HG03139 (cell line): ENCODE data around the gene PINK1.
"Not testable (repeated sequence)": the region's sequence is repeated elsewhere in the genome, so short reads cannot be mapped to it uniquely, and the experiment has no call there.

Source experiments
- ATAC-seq: cut with Tn5 transposase; IDR thresholded peaks from one replicate; pipeline ENCODE4 v1.9.1; 2021; ENCODE audit not compliant: unreplicated experiment

The PINK1 gene

DNA sequence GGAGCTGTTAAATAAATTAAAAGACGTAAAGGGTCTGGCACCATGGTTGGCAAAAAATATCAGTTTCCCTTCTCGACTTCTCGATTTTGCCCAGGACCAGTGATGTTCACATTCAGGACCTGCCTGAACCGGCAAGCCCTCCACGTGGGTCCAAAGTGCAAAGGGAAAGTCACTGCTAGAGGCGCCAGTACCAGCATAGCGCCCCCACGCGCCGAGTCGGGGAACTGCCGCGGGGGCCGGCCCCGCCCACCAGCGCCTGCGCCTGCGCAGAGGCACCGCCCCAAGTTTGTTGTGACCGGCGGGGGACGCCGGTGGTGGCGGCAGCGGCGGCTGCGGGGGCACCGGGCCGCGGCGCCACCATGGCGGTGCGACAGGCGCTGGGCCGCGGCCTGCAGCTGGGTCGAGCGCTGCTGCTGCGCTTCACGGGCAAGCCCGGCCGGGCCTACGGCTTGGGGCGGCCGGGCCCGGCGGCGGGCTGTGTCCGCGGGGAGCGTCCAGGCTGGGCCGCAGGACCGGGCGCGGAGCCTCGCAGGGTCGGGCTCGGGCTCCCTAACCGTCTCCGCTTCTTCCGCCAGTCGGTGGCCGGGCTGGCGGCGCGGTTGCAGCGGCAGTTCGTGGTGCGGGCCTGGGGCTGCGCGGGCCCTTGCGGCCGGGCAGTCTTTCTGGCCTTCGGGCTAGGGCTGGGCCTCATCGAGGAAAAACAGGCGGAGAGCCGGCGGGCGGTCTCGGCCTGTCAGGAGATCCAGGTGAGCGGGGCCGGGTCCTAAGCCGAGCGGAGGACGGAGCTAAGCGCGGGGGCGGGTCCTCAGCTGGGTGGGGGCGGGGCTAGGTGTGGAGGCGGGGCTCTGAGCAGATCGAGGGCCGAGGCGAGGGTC lies at the start of gene PINK1:
Gene PINK1, plus strand, starts transcription at position 269 of the 875 bp plus-strand sequence. Its CDS starts 91 bp downstream, at position 360.
- no peak for ATAC-seq

DNA sequence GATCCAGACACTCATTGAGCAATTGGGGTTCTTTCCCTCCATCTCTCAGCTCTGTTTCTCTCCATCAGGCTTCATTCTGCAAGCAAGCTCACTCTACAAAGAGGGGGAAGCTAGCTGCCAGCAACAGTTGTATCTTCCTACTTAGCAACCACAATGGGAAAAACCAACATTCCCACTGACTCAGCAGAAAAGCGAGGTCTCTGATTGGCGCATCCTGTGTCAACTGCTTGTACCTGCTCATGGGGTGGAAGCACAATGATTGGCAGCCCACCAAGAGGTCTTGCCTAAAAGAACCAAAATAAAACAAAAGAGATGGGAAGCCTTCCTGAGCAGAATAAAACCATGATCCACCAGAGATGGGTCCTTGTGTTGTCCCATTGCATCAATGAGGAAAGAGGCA lies 48.4 kb upstream of the PINK1 start:
- no peak for ATAC-seq

DNA sequence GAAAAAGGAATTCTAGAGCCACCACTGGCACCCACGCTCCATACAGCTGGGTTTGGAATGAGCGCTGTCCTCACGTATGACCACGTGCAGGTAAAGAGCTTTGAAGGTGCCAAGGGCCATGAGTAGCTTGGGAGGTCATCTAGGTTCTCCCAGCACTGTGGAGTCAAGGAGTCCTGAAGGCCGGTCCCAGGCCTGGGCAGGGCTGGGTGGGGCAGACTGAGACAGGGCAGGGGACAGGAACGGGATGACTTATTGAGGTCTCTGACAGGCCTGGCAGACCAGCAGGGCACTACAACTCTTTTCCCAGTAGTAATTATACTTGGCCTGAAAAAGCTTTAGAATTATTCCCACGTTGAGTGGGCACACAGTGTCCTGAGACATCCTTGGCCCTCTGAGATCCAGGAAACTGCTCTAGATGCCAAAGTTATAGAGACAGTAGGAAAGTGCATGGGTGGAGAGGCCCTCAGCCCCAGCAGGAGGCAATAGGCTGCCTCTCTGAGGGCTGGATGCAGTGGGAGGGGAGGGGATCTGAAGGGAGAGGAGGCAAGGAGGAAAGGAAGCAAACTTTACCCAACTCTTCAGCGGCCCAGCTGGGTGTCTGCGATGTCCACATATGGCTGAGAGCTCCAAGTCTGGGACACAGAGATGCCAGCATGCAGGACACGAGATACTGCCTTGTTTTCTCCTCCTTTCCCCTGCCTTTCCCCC lies 46.2 kb upstream of the PINK1 start:
- ATAC-seq, result no peak

DNA sequence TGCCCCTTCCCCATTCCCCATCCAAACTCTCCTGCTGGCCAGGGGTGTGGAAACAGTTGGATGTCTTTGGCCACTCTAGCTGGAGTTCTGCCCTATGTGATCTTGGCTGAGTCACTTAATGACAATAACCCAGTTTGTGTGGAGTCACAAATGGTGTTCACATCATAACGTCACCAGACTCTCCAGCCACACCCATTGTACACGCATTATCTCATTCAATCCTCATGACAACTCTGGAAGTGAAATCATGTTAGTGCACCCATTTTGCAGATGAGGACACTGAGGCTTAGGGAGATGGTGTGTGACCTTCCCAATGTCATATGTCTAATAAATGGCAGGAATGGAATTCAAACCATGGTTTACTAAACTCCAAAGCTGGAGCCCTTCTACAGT lies 45.6 kb upstream of the PINK1 start:
- no peak for ATAC-seq

DNA sequence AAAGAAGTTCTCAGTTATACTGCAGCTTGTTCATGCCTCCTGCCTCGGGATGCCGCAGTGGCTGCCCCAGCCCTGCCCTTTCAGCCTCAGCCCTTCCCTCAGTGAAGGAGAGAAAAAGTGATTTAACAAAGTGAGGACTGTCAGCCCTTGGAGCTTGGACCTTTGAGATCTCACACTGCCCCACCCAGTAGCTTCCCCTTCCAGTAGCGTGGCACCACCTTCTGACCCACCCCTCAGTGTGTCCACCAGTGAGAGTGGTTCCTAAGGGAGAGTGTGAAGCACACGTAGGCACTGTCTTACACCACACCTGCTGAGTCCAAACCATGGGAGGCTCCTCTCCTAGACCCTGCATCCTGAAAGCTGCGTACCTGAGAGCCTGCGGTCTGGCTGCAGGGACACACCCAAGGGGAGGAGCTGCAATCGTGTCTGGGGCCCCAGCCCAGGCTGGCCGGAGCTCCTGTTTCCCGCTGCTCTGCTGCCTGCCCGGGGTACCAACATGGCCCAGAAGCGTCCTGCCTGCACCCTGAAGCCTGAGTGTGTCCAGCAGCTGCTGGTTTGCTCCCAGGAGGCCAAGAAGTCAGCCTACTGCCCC lies 44.5 kb upstream of the PINK1 start, which contains the start of gene CDA:
Gene CDA, plus strand, starts transcription at position 464 of the 592 bp plus-strand sequence. Its CDS starts 33 bp downstream, at position 497.
- ATAC-seq, result no peak

DNA sequence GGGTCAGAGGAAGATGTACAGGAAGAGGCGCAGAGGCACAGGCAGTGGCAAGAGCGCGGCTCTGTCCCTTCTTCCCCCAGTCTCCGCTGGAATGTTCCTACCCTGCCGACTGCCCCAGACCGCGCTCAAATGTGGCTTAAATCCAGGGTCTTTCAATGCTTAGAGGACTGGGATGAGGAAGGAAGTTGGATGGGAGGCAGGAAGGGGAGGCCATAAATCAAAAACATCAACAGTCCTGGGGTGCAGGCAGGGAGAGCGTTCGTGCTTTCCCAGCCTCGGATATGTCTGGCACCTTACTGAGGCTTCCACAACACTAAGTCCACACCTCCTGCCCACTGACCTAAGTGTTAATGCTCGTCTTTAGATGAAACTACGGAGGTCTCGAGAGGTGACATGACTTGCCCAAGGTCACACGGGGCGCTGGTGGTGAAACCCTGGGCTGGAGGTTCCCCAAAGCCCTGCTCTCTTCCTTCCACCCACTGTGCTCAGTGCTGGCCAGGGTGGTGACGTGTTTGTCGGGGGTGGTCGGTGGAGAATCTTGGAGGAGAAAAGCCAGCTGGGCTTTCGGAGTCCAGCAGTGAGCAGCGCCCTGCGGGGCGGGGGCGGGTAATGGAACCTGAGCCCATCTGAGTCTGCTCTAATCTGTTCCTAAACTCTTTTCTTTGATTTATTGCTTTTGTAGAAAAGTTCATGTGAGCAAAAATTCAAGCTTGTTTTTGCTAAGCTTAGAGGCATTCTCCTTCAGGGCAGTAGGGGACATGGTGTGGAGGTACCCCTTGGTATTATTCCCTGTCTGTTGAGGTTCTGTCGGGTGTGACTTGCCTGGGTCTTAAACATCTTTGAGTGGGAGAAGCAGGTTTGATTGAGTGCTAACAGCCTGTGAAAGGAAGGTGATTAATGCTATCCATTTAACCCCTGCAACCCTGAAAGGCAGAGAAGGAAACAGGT lies 43.7 kb upstream of the PINK1 start:
- no peak for ATAC-seq

DNA sequence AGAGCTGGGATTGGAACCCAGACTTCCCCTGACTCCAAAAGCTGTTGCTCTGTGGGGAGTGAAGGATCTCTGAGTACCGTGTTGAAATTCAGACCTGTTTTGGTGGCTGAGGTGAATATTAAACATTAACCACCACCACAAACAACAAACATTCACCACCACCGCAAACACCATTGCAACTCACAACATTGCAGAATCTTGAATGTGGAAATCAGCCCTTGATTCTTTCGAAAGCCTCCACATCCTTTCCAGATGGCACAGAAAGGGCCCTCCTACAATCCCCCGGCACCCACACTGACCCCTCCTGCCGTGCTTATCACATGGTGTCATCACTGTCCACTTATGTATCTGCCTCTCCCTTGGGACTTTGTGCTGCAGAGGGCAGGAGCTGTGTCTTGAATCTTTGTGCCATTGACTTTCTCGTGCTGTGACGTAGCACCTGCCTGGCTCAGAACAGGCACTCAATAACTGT lies 42.9 kb upstream of the PINK1 start:
- ATAC-seq, result no peak

DNA sequence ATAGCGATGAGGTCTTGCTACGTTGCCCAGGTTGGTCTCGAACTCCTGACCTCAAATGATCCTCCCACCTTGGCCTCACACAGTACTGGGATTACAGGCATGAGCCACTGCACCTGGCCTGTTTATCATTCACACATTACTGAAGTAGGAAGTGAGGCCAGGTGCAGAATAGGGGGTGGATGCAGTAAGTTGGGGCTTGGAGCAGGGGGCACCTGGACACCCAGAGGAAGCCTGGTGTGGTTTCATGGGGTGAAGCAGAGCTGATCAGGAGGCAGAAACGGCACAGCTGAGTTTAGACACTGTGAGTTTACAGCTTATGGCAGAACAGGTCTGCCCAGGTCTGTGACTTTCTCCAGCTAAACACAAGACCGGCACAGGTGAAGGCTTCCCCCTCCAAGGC lies 39.5 kb upstream of the PINK1 start:
- no peak for ATAC-seq

DNA sequence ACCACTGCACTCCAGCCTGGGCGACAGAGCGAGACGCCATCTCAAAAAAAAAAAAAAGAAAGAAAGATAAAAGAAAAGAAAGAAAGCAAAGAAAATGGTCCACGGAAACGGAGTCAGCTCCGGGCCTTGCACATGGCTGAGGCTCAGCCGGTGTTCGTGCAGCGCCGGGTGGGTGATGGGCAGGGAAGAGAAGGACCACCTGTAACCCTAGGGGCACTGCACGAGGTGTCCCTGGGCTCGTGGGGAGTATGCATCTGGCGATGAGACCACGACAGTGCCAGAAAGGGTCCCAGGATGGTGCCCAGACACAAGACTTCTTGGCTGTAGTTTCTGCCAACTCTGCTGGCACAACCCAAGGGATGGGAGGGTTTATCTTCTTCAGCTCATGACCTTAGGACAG lies 38.5 kb upstream of the PINK1 start:
- ATAC-seq, result no peak

DNA sequence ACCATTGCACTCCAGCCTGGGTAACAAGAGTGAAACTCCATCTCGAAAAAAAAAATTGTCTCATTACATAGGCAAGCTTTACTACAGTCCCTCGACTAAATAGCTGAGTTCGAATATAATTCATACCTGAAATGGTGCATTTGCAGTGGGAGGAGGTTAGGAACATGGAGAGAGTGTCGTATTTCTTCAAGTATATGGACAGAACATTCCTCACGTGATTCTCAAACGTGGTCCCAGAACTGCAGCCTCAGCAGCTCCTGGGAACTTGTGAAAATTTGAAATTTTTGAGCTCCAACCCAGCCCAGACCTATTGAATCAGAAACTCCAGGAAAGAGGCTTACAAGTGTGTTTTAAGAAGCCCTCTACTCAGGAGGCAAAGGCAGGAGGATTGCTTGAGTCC lies 37.2 kb upstream of the PINK1 start:
- ATAC-seq, result no peak

DNA sequence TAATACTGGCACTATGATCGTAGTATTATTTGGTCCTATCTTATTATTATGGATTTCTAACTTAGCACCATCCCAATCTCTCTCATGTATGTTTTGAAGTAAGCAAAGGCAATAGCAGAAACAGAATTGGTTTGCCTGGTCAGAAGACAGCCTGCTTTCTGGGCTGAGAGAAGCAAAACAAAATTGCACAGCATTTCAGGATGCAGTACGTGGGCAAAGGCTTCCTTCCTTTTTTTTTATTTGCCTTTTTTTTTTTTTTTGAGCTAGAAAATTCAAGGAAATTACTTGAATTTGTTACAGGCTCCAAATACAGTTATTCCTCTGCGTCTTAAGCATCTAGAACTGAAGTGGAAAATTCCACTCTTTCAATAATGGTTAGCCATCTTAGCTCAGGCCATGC lies 35.6 kb upstream of the PINK1 start:
- no peak for ATAC-seq

DNA sequence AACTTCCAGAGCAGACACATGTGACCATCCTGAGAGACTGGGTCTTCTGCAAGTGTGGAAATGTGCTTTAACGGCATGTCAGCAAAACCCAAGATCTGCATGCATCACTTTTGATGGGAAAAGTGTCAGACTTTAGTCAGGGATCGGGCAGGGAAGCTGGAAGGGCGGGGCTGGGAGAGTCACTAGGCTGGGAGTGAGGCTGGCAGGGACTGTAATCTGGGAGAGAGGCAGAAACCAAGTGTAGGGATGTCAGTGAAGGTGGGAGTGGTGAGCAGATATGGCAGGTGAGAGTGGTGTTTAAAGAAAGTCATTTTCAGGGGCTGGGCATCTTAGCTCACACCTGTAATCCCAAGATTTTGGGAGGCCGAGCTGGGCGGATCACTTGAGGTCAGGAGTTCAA lies 33.1 kb upstream of the PINK1 start:
- no peak for ATAC-seq

DNA sequence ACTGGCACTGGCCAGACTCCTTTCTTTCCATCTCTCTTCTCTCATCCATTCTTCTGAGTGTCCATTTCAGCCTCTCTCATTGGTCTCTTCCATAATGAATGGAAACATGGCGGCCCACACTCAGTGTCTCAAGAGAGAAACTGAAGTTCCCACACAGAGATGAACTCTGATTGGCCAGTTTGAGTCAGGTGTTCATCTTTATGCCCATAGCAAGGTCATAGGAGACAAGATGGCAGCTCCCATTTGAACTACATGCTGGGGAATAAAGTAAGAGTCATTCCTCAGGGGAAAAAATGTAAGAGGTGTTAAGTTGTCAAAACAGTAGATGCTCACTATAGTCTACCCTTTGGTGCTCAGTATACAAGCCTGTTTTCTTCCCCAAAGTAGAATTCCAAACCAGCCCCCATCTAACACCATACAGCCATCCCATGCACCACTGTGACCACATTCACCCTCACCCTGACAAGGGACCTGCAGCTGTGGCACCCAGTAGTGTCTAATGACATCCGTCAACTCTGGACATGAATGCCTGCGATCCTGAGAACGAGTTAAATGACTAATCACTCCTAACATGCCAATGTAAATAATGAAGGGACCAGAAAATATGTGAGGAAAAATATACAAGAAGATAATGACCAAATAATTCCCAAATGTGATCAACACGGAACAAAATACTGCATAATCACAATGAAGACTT lies 32.0 kb upstream of the PINK1 start:
- ATAC-seq, result no peak

DNA sequence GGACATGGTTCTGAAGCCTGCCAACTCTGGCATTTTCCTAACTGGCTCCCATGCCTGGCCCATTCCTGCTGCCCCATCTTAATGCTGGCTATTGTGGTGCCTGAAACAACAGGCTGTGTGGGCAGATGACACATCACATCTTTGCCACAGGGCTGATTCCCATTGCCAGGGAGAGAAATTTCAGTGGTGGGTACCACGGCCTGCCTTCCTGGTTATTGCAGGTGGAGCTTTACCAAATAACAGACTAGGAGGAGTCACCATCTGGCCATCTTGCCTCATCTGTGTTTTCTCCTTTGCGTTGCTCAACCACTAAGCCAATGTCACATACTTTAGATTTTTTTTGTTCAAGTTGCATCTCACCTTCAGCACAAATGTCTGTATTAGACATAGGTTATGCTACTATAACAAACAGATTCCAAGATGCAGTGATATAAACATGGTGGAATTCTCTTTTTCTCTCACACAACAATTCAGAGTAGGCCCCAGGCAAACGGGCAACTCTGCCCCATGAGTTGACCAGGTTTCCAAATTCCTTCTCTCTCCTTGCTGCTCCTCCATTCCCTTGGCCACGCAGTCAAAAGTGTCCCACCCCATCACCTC lies 30.3 kb upstream of the PINK1 start:
- no peak for ATAC-seq

DNA sequence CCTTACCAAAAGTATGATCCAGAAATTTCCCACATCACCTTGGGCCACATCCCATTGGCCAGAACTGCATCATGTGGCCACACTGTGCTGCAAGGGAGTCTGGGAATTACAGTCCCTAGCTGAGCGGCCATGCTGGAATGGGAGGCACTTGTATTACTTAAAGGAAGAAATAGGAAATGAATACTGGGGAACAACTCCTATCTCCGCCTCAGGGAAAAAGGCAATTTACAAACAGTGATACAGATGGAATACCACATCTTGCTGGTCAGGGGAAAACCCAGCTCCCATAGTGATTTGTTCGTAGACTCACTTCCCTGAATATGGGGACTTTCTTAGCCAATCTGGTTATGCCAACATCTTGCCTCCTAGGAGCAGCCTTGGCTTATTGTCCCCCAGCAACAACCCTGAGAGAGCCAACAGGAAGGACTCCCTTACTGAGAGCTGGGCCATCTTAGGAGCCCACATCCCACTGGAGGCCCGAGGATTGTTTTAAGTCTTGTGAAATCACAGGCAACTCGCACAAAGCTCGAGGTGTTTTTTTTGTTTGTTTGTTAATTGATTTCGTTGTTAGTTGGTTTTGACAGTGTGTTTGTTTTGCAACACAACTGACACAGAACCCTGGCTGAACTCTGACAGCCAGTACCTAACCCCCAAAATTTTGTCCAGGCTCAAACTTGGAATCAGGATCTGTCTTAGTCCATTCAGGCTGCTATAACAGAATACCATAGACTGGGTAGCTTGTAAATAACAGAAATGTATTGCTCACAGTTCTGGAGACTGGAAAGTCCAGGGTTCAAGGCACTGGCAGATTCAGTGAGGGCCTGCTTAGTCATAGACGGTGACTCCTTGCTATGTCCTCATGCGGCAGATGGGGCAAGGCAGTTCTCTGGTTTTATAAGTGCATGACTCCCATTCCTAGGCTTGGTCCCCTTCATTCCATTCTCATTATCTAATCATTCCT lies 29.5 kb upstream of the PINK1 start:
- no peak for ATAC-seq

DNA sequence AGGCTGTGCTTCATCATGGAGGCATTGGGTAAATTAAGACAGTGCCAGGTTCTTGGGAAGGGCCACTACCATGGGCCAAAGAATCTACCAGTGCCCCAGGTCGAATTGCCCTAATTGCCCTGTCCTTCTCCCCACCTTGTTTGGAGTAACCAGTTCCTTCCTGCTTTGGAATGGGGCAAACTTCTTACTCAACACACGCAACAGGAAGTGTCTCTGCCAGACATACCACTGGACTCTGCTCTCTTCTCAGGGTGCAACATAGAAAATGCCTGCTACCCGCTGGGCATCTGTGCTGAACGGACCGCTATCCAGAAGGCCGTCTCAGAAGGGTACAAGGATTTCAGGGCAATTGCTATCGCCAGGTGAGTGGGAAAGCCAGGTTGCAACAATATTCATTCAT lies 28.6 kb upstream of the PINK1 start:
- ATAC-seq, result no peak

DNA sequence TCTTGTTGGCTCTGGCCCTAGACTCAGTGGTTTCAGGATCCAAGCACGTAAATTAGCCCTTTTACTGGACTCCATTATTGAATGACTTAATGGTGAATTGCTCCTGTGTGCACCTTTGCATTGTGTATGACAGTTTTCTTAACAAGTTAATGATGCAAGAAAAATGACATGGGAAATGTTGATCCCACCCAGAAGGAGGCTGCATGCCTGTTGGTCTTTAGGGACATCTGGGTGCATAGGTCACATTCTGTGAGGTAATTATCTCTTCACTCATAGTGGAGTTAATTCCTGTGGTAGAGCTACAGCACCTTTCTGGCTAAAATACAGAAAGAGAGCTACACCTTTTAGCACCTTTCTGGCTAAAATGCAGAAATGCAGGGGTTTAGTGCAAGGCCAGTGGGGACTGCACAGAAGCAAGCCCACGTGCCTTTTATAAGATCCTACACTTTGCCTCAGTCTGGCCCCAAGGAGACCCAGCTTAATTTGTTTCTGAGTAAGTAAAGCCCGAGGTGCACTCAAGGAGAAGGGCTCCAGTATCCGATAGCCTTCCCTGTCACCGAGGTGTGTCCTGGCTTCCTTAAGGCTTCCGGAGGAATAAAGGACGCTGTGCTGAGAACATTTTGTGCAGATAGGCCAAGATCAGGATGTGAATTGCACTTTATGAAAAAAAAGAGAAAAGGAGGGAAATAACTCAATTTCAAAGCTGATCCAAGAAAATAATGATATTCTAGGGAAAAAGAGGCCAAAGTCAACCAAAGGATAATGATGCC lies 26.3 kb upstream of the PINK1 start:
- ATAC-seq, result not testable (repeated sequence)

DNA sequence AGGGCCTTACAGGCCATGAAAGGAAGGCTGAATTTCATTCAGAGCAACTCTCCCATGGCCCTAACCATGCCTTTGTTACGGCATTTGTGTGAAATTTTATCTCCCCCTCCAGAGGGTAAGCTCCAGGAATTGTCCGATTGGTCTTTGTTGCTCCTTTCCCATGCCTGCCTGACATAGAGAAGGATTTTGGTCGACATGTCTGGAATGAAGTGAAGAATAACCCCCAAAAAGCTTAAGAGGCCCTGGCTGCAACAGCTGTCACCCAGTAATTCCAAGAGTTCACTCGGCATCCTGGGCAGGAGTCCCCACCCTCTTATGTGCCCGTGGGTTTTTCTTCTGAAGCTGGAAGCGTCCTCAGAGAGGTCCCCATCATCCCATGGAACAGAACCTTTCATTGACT lies 23.7 kb upstream of the PINK1 start:
- ATAC-seq, result no peak
